CD1c-positive myeloid dendritic cell (primary cell): Measurements from ENCODE around the gene ZNF98.

Experiments used
- DNase-seq: peaks from one replicate; pipeline ENCODE4 v3.0.0-alpha.2; 2016; ENCODE audit errors: extremely low spot score

Gene ZNF98

DNA sequence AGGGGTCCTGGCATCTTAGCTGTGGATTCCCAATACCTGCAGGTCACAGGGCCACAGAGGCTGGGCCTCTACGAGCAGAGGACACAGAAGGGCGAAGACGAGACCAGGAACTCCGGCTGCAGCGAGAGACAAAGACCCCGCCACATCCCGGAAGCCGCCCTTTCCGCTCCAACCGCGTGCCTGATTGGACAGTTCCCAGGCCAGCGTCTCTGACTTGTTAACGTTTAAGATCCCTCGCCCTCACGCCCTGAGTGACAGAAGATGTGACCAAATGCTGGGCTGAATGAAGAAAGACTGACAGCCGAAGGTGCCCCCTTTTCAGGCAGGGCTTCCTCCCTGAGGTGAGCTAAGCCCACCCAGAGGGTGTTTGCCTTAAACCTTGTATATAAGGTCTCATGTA, at the start of gene ZNF98:
ZNF98 (minus strand) TSS at position 136 of the 400 bp plus-strand sequence; CDS start at position 14, 122 bp downstream.
- DNase-seq: no peak

DNA sequence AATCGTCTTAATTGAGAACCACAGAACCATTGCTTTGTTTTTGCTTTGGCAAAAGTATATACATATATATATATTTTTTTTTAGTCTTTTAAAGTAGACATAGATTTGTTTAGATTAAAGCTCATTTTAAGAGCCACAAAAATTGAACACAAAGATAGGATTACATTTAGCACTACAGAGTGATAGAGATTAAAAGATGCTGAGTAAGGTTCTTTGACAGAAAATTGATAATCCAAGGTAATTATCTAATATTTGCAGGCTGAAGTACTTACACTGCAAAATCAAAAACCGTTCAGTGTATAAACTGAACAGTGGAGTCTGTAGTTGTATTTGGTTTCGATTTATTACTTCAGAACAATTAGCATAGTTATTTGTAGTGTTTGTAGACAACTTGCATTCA, 24.5 kb upstream of the ZNF98 start:
- no peak for DNase-seq

DNA sequence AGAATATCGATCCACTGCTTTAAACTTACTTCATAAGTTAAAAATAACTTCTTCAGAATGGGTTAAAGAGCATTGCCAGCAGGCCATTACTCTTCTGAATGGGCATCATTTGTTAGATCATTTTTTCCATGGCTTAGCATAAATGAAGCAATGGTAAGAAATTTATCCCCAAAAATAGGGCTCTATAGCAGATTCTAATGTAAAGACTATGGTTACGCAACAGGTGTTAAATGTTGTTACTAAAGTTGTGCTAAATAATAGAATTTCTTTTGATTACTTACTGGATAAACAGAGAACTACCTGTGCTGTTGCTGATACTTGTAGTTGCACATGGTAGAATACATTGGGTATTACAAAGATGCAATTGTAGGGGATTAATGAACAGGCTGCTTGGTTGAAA, 15.9 kb upstream of the ZNF98 start:
- no peak for DNase-seq

DNA sequence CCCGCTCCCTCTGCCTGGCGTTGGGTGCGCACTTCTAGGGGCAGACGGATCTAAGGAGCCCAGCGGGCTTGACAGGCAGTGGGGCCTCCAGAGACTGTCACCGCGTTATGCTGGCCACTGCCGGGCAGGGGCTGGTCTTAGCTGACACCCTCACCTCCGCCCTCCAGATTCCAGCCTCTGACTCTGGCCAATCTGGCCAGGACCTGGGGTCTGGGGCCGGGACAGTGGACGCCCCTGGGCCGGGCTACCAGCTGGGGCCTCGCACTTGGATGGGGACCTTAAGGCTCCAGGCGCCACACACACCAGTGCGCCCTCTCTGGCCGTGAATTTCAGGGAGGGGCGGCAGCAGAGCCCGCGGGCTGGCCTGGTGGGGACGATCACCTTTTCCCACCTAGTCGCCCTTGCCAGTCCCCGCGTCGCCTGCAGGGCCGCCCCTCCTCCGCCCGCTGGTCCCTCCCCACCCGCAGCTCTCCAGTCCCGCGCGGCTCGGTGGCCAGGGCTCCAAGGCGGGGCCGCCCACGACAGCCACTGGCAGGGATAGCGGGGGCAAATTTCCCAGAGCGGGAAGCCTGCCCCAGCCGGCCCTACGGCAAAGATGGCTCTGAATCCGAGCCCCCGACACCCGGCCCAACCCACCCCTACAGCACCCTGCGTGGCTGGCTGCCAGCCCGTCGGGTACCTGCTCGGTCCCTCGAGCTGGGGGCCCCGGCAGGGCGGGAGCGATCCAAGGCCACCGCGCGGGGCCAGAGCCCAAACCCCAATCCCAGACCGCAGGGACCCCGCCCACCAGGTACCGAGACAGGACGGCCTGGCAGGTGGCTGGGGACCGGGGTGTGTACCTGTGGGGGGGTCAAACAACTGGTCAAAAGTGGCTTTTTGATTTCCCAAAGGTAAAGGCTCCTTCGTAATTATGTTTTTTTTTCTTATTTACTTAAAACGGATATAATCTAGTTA, 6.1 kb upstream of the ZNF98 start:
- DNase-seq: no peak

DNA sequence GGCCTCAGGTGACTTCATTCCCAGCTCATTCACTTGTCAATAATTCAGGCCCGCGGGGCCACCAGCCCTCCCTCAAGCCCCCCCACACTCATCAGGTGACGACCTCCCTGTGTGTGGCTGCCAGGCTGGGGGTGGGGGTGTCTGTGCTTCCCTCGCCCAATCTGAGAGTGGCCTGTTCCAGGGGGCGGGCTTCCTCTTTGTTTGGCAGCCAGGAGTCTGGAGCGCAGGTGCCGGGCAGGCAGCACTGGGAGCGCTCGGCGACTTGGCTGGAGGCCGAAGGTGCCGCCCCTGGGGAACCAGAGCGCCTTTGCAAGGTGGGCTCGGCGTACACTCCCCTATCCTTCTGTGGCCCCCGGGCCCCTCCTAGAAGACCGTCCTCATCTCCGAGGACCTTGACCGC, 5.4 kb upstream of the ZNF98 start:
- DNase-seq: no peak

DNA sequence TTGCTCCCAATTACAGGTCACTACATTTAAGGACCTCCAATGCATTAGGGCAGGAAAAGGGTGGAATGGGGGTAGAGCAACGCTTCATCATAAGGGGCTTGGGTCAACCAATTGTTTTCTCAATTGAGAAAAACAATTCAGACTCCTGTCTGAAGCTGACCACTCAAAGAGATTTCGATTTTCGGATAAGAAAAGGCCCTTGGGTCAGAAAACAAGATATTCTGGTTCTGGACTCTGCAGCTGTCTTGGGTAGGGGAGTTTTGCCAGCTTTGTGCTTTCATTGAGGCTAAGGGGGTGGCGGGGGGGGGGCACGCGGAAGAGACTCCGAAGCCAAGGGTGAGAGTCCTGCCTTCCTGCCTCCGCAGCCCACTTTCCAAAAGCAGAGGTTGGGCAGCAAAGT, 4.8 kb upstream of the ZNF98 start:
- no peak for DNase-seq

DNA sequence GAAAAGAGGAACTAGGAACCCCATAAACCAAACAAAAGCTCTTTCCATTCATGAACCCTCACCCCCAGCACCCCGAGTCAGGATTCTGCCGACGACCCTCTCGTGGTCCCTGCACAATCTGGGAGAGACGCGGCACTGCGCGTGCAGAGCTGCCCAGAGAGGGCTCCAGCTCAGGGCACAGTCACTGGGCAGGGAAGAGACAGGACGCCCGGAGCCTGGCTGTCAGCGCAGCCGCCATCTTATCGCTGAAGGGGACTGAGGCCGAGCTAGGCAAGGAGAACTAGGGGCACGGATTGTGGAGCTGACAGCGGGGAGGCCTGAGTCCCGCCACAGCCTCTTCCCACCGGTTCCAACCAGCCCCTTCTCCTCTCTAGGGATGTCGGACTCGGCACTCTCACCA, 349 bp downstream of the ZNF98 start:
- DNase-seq: no peak

DNA sequence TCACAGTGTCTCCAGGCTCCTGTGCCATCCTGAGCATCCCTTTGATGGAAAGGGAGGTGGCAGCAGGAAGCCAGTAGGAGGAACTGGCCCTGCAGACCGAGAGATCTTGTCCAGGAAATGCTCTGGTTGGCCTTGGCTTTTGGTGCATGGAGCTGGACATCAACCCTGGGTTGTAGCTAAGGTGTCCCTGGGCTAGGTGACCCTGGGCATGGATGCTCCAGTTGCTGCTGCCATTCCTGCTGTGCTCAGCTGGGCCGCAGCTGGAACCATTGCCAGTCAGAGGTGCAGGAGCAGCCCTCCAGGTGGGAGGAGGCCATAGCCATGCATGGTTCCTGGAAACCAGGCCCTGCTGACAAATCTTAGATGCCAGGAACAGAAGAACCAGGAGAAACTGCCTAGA, 67.5 kb downstream of the ZNF98 start:
- DNase-seq: no peak
